ENCODE results near the gene UNC119B. TPM values are rescaled to one million over a fixed set of nuclear protein-coding genes. Genes with fewer than 3 reads are reported as not detected.

The UNC119B gene
- total RNA-seq, 1 experiment from 2014 or later, result 33.8 TPM

DNA sequence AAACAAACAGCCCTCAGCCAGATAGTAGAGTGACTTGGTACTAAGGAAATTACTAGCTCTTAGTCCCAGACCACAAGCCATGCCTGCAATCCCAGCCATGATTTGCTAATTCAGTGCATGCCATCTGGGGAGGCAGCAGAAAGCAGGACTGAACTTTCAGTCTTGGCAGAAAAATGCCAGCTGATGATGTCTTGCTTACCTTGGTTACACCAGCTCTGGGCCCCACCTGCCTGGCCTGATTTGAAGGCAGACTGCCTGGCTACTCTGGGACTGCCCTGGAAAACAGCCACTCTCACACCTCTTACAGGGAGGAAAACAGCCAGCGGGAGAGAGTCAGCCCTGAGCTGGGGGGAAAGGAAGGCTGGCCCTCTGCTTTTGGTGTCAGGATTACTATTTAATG is 4.6 kb upstream of the UNC119B start:
- H4K20me1 ChIP-seq (ENCODE audit: insufficient read depth), result no peaks in the 10 kb centered on the region
- H3K27me3 ChIP-seq (ENCODE audit: insufficient read depth, low read length), result no peaks in the 10 kb centered on the region
- DNase-seq (ENCODE audit: low read depth, low spot score) (no peak), ATAC-seq (no peak)
- H3K4me2 ChIP-seq (ENCODE audit: low read length), result no peak overlapping the region
- TF ChIP-seq ZBTB33 (IDR thresholded peaks at IDR 0.05; ENCODE audit: extremely low read depth, insufficient replicate concordance, low read length) (no peak), CEBPB (IDR thresholded peaks at IDR 0.05; ENCODE audit: low read depth) (no peak), CBX3 (IDR thresholded peaks at IDR 0.05; ENCODE audit: low read depth) (no peak), ZNF274 (IDR thresholded peaks at IDR 0.05; ENCODE audit: low read depth, low read length) (no peak), YY1 (IDR thresholded peaks at IDR 0.05; ENCODE audit: extremely low read depth, insufficient replicate concordance, low read depth, low read length) (no peak), ZFX (IDR thresholded peaks at IDR 0.05) (no peak), FOSL1 (IDR thresholded peaks at IDR 0.05; ENCODE audit: low read depth) (no peak), EZH2phosphoT487 (IDR thresholded peaks at IDR 0.05; ENCODE audit: borderline replicate concordance) (no peak), POLR2A (IDR thresholded peaks at IDR 0.05; ENCODE audit: borderline replicate concordance, extremely low read depth, insufficient read depth, insufficient read length) (no peak), RAD21 (IDR thresholded peaks at IDR 0.05; ENCODE audit: low read depth) (no peak), TCF7L2 (IDR thresholded peaks at IDR 0.05; ENCODE audit: borderline replicate concordance, extremely low read depth, insufficient read depth, insufficient read length) (no peak)
- TF ChIP-seq, protein P1, sequence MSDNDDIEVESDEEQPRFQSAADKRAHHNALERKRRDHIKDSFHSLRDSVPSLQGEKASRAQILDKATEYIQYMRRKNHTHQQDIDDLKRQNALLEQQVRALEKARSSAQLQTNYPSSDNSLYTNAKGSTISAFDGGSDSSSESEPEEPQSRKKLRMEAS (IDR thresholded peaks at IDR 0.05), result no peak
- no peak overlapping the region for H3K4me3 ChIP-seq (replicated peaks in 1 of 2; ENCODE audit: low read depth in 1 of 2, low read length in 2 of 2)
- H2AFZ ChIP-seq (ENCODE audit: low read depth, low read length, poor library complexity, severe bottlenecking), result no peak overlapping the region
- RAD21 ChIA-PET (ENCODE audit: low non-redundant PET in 1 of 2, low total read pairs in 2 of 2, uncharacterized antibody in 2 of 2, unreplicated experiment in 2 of 2), result interaction anchor here in 1 of 2 experiments (0.7 kb wide), 1 partner anchor 18 kb away, joined by 3 read pairs; no protein-coding TSS in a partner anchor
- intact Hi-C loops (cut with micrococcal nuclease), result no loop called here
- no peaks in the 10 kb centered on the region for H3K9me2 ChIP-seq (ENCODE audit: insufficient read depth)
- POLR2A ChIA-PET, result no interaction called here
- no peak overlapping the region for H3K27ac ChIP-seq (ENCODE audit: low read depth, low read length)
- H3K9me3 ChIP-seq (ENCODE audit: control insufficient read depth in 1 of 2, insufficient read depth in 1 of 2, low read depth in 1 of 2, low read length in 2 of 2), result no peaks in the 10 kb centered on the region
- peaks cover 1% of the 10 kb centered on the region; the same call in 1 of the 2 replicates for H3K79me2 ChIP-seq (ENCODE audit: insufficient read depth, low read length)
- CTCF ChIA-PET, result no interaction called here
- H3K36me3 ChIP-seq (ENCODE audit: control insufficient read depth in 1 of 2, insufficient read depth in 2 of 2, low read length in 2 of 2), result peaks cover 5 to 25% of the 10 kb centered on the region in 2 experiments; a peak in 3 of 4 replicates
- peaks cover 6% of the 10 kb centered on the region in 2 experiments; a peak in 3 of 4 replicates for H3K4me1 ChIP-seq (ENCODE audit: control insufficient read depth in 1 of 2, insufficient read depth in 2 of 2, low read length in 2 of 2)
- no TSS peak for BruUV-seq (replicated peaks)
- no peak overlapping the region for H3K9ac ChIP-seq (ENCODE audit: low read length)

Data from HCT116 (cell line).